HepG2 (cell line): ENCODE data around the gene PLVAP.

ENCODE experiments used
- RAD21 ChIP-seq: fragments of 450-650 bp; formaldehyde crosslinking; IDR thresholded peaks from 2 replicates; pipeline ENCODE4 v1.5.0; 2020; ENCODE audit warnings: mild to moderate bottlenecking
- SNAI1 ChIP-seq: sonication (generic); formaldehyde crosslinking; IDR thresholded peaks from 2 replicates; pipeline ENCODE4 v1.5.0; 2020; ENCODE audit warnings: mild to moderate bottlenecking, missing genetic modification reagents, borderline replicate concordance
- ZNF709 ChIP-seq: sonication (generic); formaldehyde crosslinking; IDR thresholded peaks from 2 replicates; pipeline ENCODE4 v1.5.0; 2020; ENCODE audit warnings: mild to moderate bottlenecking, missing genetic modification reagents
- TF ChIP-seq, protein P1 (sequence below): IDR thresholded peaks from 2 replicates; pipeline ENCODE4 v1.6.1; 2016; ENCODE audit warnings: missing compliant biosample characterization, missing genetic modification reagents, borderline replicate concordance

DNA sequence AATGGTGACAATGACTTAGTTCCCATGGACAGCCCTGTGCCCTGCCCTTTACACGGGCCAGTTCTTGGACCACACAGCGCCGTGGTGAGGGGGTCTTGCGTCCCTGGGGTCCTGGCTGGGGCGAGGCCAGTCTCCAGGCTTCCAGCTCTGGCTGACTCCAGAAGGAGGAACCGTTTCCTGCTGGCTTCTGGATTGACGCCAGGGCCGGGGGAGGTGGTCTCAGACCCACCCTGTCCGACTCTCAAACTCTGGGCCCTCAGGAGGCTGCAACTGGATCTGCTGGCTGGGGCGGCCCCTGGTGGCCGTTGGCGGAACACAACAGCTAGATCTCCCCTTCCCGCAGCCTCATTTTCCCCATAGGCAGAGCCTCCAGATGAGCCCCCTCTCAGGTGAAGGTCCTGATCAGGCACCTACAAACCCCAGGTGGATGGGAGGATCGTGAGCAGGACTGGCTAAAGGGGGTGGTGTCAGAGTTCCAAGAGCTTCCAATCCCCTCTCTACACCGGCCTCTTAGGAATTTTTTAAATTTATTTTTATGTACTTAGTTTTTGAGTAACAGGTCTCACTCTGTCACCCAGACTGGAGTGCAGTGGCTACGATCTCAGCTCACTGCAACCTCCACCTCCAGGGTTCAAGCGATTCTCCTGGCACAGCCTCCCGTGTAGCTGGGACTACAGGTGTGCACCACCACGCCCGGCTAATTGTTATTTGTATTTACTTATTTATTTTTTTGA, 8.9 kb upstream of the PLVAP start:
- no peak for TF ChIP-seq ZNF709 (CRISPR knock-in tag)
- no peak for TF ChIP-seq SNAI1 (CRISPR knock-in tag)
- TF ChIP-seq, protein P1, sequence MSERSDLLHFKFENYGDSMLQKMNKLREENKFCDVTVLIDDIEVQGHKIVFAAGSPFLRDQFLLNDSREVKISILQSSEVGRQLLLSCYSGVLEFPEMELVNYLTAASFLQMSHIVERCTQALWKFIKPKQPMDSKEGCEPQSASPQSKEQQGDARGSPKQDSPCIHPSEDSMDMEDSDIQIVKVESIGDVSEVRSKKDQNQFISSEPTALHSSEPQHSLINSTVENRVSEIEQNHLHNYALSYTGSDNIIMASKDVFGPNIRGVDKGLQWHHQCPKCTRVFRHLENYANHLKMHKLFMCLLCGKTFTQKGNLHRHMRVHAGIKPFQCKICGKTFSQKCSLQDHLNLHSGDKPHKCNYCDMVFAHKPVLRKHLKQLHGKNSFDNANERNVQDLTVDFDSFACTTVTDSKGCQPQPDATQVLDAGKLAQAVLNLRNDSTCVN (CRISPR knock-in tag), result no peak
- peak; percentile 69 for TF ChIP-seq RAD21 (CRISPR knock-in tag)
